Peyer's patch (tissue), 4 donors: ENCODE results near the gene CAMSAP1.

Experiments used
- POLR2A ChIP-seq, 2 donors: fragments of 450-650 bp; IDR thresholded peaks; one replicate each; pipeline ENCODE4 v1.5.1; 2017; ENCODE audit warnings: antibody characterized with exemption in 2 of 2, mild to moderate bottlenecking in 2 of 2, moderate library complexity in 2 of 2
- TF ChIP-seq, protein P1 (sequence below), 6 experiments: fragments of 450-650 bp in 4 of 6; fragments of 200-600 bp in 2 of 6; sonication (generic) in 1 of 6; IDR thresholded peaks; one replicate each; pipeline ENCODE4 v1.5.1; 2017 to 2019; ENCODE audit warnings: antibody characterized with exemption in 6 of 6, mild to moderate bottlenecking in 3 of 6, moderate library complexity in 1 of 6

DNA sequence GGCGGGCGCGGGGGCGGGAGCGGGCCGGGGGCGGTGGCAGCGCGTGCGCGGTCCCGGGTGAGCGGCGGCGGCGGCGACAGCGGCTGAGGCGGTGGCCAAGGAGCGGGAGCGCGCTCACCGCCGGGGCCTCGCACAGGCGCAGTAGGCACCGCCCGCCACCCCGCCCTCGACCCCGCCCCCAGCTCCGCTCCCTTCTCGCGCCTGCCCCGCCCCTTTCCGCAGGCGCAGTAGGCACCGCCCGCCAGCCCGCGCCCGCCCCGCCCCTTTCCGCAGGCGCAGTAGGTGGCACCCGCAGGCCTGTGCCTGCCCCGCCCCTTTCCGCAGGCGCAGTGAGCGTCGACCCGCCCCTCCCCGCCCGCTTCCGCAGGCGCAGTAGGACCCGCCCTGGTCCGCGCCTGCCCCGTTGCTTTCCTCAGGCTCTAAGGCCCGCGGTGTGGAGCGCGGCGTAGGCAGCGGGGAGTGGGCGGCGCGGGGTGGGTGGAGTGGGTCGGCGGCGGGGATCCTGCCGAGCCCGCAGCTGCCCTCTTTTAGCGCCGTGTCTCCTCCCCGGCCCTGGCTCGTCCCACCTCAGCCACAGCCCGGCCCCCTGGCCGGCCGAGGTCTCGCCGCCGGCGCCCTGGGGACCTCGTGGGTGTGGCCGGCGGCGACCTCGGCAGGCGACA, at the start of gene CAMSAP1:
- TF ChIP-seq, protein P1, sequence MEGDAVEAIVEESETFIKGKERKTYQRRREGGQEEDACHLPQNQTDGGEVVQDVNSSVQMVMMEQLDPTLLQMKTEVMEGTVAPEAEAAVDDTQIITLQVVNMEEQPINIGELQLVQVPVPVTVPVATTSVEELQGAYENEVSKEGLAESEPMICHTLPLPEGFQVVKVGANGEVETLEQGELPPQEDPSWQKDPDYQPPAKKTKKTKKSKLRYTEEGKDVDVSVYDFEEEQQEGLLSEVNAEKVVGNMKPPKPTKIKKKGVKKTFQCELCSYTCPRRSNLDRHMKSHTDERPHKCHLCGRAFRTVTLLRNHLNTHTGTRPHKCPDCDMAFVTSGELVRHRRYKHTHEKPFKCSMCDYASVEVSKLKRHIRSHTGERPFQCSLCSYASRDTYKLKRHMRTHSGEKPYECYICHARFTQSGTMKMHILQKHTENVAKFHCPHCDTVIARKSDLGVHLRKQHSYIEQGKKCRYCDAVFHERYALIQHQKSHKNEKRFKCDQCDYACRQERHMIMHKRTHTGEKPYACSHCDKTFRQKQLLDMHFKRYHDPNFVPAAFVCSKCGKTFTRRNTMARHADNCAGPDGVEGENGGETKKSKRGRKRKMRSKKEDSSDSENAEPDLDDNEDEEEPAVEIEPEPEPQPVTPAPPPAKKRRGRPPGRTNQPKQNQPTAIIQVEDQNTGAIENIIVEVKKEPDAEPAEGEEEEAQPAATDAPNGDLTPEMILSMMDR (IDR thresholded peaks at IDR 0.05): no peak
- peak; percentile 51 to 65 for TF ChIP-seq POLR2A (IDR thresholded peaks at IDR 0.05)
